ENCODE results near the gene ARMC9.
"Not testable (repeated sequence)": the region's sequence is repeated elsewhere in the genome, so short reads cannot be mapped to it uniquely, and the experiment has no call there.

ARMC9 gene

GRCh38 chr2:231287696-231288095 is 89.3 kb downstream of the ARMC9 start:
- no peak for DNase-seq (ENCODE audit: low read depth)

- DNase-seq (ENCODE audit: low read depth): no peak
Observed at GRCh38 chr2:231288590-231288989, 90.2 kb downstream of the ARMC9 start.

- no peak for DNase-seq (ENCODE audit: low read depth)
Observed at GRCh38 chr2:231290321-231291015, 92.0 kb downstream of the ARMC9 start.

- no peak for DNase-seq (ENCODE audit: low read depth)
Observed at GRCh38 chr2:231292472-231293134, 94.2 kb downstream of the ARMC9 start.

- DNase-seq (ENCODE audit: low read depth): no peak
Observed at GRCh38 chr2:231293163-231293562, 94.7 kb downstream of the ARMC9 start.

GRCh38 chr2:231294116-231294515 is 95.7 kb downstream of the ARMC9 start:
- no peak for DNase-seq (ENCODE audit: low read depth)

- no peak for DNase-seq (ENCODE audit: low read depth)
Observed at GRCh38 chr2:231294571-231295362, 96.3 kb downstream of the ARMC9 start.

GRCh38 chr2:231295363-231295655 is 96.9 kb downstream of the ARMC9 start:
- no peak for DNase-seq (ENCODE audit: low read depth)

GRCh38 chr2:231296401-231296974 is 98.1 kb downstream of the ARMC9 start:
- DNase-seq (ENCODE audit: low read depth): no peak

GRCh38 chr2:231297108-231297908 is 98.9 kb downstream of the ARMC9 start:
- DNase-seq (ENCODE audit: low read depth): no peak

GRCh38 chr2:231298091-231298490 is 99.7 kb downstream of the ARMC9 start:
- DNase-seq (ENCODE audit: low read depth): no peak

- DNase-seq (ENCODE audit: low read depth): no peak
Observed at GRCh38 chr2:231299267-231299666, 100.8 kb downstream of the ARMC9 start.

- DNase-seq (ENCODE audit: low read depth): no peak
Observed at GRCh38 chr2:231300020-231300721, 101.7 kb downstream of the ARMC9 start.

GRCh38 chr2:231300722-231301076 is 102.3 kb downstream of the ARMC9 start:
- DNase-seq (ENCODE audit: low read depth): no peak

GRCh38 chr2:231304259-231304658 is 105.8 kb downstream of the ARMC9 start:
- DNase-seq (ENCODE audit: low read depth): not testable (repeated sequence)

GRCh38 chr2:231305221-231305620 is 106.8 kb downstream of the ARMC9 start:
- DNase-seq (ENCODE audit: low read depth): no peak

GRCh38 chr2:231306791-231307393 is 108.5 kb downstream of the ARMC9 start:
- DNase-seq (ENCODE audit: low read depth): no peak

- no peak for DNase-seq (ENCODE audit: low read depth)
Observed at GRCh38 chr2:231308219-231308618, 109.8 kb downstream of the ARMC9 start.

- no peak for DNase-seq (ENCODE audit: low read depth)
Observed at GRCh38 chr2:231308631-231309428, 110.4 kb downstream of the ARMC9 start.

- no peak for DNase-seq (ENCODE audit: low read depth)
Observed at GRCh38 chr2:231312066-231312465, 113.6 kb downstream of the ARMC9 start.
